ENCODE data around the gene MACROH2A1.

MACROH2A1 gene

DNA sequence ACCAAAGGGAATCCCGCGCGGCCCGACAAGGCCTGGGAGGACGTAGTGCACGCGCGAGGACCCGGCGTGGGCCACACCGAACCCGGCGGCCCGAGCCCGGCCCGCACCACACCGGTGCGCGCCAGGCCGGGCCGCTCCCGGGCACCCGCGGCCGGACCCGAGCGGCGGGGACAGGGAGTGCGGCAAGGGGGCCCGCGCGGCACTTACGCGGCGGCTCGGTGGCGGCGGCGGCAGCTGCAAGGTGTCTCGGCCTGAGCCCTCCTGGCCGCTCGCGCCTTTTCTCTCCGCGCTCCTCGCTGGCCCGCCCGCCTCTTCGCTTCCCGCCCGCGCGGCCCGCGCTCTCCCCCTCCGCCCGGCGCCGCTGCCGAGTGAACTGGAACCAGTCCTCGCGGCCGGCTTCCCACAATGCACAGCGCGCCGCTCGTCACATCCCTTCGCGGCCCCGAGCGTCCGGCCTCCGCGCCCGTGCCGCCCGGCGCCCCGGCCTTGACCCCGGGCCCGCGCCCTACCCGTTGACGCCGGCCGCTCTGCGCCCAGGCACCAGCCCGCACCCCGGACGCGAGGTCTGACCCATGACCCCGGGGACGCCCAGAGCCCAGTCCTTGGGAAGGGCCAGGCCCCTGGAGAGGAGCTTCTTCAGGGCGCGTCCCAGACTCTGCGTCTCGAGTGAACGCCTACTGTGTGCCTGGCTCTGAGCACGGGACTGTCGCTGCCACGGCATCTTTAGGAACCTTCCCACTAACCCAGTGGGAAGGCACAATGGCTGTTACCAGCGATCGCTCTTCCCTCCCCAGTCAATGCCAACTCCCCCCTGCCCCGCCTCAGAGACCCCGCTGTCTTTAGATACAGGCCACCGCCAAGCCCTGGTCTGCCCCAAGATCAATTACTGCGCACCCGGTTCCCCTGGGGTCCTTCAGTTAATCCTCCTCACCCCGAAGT is at the start of gene MACROH2A1:
Gene MACROH2A1, minus strand, starts transcription at position 377 of the 939 bp plus-strand sequence. CDS start 10,138 bp downstream, outside the sequence.
- peak; percentile 74 for DNase-seq (ENCODE audit: low spot score)

GRCh38 chr5:135448071-135448739 is 49.2 kb upstream of the MACROH2A1 start:
- DNase-seq (ENCODE audit: low spot score) = no peak

DNA sequence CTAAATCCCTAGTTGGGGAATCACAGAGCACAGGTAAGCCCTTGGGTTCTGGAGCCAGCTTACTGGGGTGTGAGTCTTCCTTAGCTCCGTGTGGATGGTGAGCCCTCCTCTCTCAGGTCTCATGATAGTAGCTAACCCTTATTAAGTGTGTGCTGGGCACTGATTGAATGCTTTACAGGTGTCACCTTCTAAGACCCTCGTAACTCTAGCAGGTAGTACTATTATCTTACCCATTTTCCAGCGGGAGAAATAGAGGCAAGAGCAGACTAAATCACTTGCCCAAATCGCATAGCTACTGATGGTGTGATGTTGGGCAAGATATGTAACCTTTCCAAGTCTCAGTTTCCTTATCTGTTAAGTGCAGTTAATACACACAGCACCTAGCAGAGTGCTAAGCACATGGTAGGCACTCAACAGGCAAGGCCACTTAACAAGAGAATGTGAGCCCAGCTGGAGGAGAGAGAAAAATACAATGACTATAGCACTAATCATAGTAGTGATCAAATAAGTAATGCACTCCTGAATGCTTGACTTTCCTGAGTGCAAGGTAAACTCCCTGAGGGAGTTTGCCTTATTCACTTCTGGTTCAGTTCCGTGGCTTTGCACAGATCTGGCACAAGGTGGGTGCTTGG is 48.4 kb upstream of the MACROH2A1 start, which contains the start of gene DCANP1:
Gene DCANP1, minus strand, starts transcription at position 51 of the 632 bp plus-strand sequence. CDS start 240 bp downstream, outside the sequence.
- no peak for DNase-seq (ENCODE audit: low spot score)

- no peak for DNase-seq (ENCODE audit: low spot score)
Measured at GRCh38 chr5:135446615-135447014, 47.6 kb upstream of the MACROH2A1 start.

- no peak for DNase-seq (ENCODE audit: low spot score)
Measured at GRCh38 chr5:135446206-135446605, 47.2 kb upstream of the MACROH2A1 start.

DNA sequence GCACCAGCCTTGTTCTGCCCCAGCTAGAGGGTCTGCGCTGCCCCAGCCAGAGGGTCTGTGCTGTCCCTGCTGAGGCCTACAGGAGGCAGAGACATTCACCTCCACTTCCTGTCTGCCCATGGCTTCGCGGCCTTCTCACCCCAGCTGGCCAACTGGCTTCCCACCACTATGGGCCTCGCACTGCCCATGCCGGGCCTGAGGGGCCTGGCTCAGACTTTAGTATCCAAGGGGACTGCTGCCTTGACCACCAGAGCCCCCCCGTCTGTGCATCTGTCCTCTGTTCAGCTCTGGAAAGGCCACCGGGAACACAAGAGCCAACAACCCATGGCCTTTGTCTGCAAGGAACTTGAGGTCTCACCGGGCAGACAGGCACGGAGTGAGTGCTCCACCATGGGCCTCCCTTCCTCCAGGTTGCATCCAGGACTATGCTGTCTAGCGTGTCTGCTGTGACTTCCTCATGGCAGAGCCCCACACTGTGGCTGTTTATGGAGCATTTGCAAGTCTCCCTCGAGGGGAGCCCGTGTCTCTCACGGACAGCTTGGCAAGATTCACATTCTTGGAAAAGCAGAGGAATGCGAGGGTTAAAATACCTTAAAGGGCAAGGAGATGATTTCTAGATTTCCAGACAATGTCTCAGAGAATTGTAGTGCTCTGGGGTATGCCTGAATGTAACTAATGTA is 46.4 kb upstream of the MACROH2A1 start:
- DNase-seq (ENCODE audit: low spot score) = no peak

GRCh38 chr5:135444881-135445280 is 45.9 kb upstream of the MACROH2A1 start:
- DNase-seq (ENCODE audit: low spot score) = no peak

- no peak for DNase-seq (ENCODE audit: low spot score)
Measured at GRCh38 chr5:135444360-135444759, 45.3 kb upstream of the MACROH2A1 start.

GRCh38 chr5:135443161-135443960 is 44.3 kb upstream of the MACROH2A1 start:
- no peak for DNase-seq (ENCODE audit: low spot score)

- DNase-seq (ENCODE audit: low spot score) = no peak
Measured at GRCh38 chr5:135442431-135443160, 43.6 kb upstream of the MACROH2A1 start.

- DNase-seq (ENCODE audit: low spot score) = no peak
Measured at GRCh38 chr5:135441919-135442318, 42.9 kb upstream of the MACROH2A1 start.

GRCh38 chr5:135441350-135441831 is 42.4 kb upstream of the MACROH2A1 start:
- no peak for DNase-seq (ENCODE audit: low spot score)

GRCh38 chr5:135440916-135441315 is 41.9 kb upstream of the MACROH2A1 start:
- no peak for DNase-seq (ENCODE audit: low spot score)

GRCh38 chr5:135439231-135440205 is 40.5 kb upstream of the MACROH2A1 start:
- no peak for DNase-seq (ENCODE audit: low spot score)

DNA sequence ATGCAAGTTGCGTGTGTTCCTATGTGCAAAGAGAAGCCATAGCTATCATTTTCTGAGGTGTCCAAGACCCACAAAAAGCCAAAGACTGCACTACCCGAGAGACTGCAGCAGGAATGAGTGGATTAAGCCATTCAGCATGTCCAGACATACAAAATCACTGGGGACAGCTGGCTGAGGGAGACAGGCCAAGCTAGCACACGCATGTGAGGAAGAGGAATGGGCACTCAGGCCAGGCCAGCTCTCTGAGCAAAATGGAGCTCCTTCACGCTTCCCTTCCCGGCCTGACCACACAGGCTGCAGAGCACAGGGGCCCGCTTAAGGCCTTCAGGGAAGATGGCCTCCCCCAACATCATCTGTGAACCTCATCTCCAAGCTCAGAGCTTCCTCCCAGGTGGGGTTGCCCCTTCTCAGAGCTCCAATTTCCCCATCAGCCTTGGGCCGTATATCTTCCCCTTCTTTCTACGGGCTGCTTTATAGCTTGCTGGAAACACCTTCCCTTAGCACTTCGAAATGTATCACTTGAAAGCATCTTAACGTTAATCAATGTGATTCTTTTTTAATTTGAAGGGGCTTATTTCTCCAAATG is 39.7 kb upstream of the MACROH2A1 start:
- DNase-seq (ENCODE audit: low spot score) = no peak

DNA sequence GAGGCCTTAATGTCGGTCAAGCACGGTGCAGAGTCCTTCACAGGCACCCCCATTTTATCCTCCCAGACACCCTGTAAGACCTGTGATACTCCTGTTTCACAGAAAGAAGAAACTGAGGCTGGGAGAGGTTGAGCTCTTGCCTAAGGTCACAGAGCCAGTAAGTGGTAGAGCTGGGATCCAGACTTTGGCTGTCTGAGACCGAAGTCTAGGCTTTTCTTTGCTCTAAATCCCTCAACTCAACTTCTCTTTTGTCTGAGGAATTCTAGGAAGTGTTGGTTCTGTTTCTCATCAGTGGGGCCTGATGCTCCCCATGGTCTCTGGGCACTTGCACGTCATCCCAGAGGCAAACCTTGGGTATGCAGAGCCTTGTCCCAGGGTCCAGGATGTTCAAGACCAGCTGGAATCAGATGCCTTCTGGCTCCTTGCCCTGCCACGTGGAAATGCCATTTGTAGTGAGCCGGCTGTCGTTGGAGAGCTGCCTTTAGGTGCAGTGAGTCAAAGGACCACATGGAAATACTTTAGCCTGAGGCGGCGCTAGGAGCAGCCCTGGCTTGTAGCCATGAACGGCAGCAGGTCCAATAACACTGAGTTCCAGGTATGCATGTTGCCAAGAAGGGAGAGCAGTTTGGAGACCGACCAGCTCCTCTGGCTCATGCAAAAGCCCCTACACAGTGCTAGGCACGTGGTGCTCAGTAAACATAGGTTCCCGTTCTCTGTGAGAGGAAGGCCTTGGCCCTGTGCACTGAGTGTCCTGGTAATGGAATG is 38.9 kb upstream of the MACROH2A1 start:
- DNase-seq (ENCODE audit: low spot score) = no peak

GRCh38 chr5:135437422-135437795 is 38.4 kb upstream of the MACROH2A1 start:
- DNase-seq (ENCODE audit: low spot score) = no peak

GRCh38 chr5:135436951-135437418 is 38.0 kb upstream of the MACROH2A1 start:
- DNase-seq (ENCODE audit: low spot score) = no peak

Data from kidney capillary endothelial cell (primary cell).